ENCODE results near the gene STARD8.
"Not testable (repeated sequence)": the region's sequence is repeated elsewhere in the genome, so short reads cannot be mapped to it uniquely, and the experiment has no call there.

Gene STARD8

GRCh38 chrX:68718443-68718820 is 71.0 kb downstream of the STARD8 start:
- peak; percentile 8 for DNase-seq

GRCh38 chrX:68719181-68719903 is 71.9 kb downstream of the STARD8 start:
- DNase-seq = peak; percentile 13

- peak; percentile 14 for DNase-seq
Observed at GRCh38 chrX:68719904-68720614, 72.6 kb downstream of the STARD8 start.

- peak; percentile 15 for DNase-seq
Observed at GRCh38 chrX:68720851-68721250, 73.4 kb downstream of the STARD8 start.

GRCh38 chrX:68721546-68721945 is 74.1 kb downstream of the STARD8 start:
- peak; percentile 11 for DNase-seq

- DNase-seq = peak; percentile 15
Observed at GRCh38 chrX:68721991-68722860, 74.8 kb downstream of the STARD8 start.

- DNase-seq = peak; percentile 4
Observed at GRCh38 chrX:68723491-68724155, 76.2 kb downstream of the STARD8 start.

GRCh38 chrX:68724531-68725020 is 77.1 kb downstream of the STARD8 start:
- DNase-seq = no peak

GRCh38 chrX:68725756-68726365 is 78.4 kb downstream of the STARD8 start:
- DNase-seq = no peak

- DNase-seq = peak; percentile 10
Observed at GRCh38 chrX:68726366-68726765, 78.9 kb downstream of the STARD8 start.

GRCh38 chrX:68727696-68728095 is 80.2 kb downstream of the STARD8 start:
- DNase-seq = peak; percentile 3

GRCh38 chrX:68728186-68728585 is 80.7 kb downstream of the STARD8 start:
- peak; percentile 13 for DNase-seq

GRCh38 chrX:68731254-68731653 is 83.8 kb downstream of the STARD8 start:
- DNase-seq = no peak

- DNase-seq = peak; percentile 34
Observed at GRCh38 chrX:68732906-68733493, 85.5 kb downstream of the STARD8 start.

GRCh38 chrX:68735266-68735665 is 87.8 kb downstream of the STARD8 start:
- no peak for DNase-seq

GRCh38 chrX:68741864-68742263 is 94.4 kb downstream of the STARD8 start:
- DNase-seq = not testable (repeated sequence)

GRCh38 chrX:68743754-68744153 is 96.3 kb downstream of the STARD8 start:
- no peak for DNase-seq

- no peak for DNase-seq
Observed at GRCh38 chrX:68746988-68747387, 99.5 kb downstream of the STARD8 start.

GRCh38 chrX:68748030-68748429 is 100.6 kb downstream of the STARD8 start:
- DNase-seq = no peak

- no peak for DNase-seq
Observed at GRCh38 chrX:68749426-68749825, 102.0 kb downstream of the STARD8 start.

- DNase-seq = no peak
Observed at GRCh38 chrX:68750316-68750715, 102.8 kb downstream of the STARD8 start.

- DNase-seq = no peak
Observed at GRCh38 chrX:68751372-68751771, 103.9 kb downstream of the STARD8 start.
